ENCODE results near the gene SPRR2F.

SPRR2F gene

DNA sequence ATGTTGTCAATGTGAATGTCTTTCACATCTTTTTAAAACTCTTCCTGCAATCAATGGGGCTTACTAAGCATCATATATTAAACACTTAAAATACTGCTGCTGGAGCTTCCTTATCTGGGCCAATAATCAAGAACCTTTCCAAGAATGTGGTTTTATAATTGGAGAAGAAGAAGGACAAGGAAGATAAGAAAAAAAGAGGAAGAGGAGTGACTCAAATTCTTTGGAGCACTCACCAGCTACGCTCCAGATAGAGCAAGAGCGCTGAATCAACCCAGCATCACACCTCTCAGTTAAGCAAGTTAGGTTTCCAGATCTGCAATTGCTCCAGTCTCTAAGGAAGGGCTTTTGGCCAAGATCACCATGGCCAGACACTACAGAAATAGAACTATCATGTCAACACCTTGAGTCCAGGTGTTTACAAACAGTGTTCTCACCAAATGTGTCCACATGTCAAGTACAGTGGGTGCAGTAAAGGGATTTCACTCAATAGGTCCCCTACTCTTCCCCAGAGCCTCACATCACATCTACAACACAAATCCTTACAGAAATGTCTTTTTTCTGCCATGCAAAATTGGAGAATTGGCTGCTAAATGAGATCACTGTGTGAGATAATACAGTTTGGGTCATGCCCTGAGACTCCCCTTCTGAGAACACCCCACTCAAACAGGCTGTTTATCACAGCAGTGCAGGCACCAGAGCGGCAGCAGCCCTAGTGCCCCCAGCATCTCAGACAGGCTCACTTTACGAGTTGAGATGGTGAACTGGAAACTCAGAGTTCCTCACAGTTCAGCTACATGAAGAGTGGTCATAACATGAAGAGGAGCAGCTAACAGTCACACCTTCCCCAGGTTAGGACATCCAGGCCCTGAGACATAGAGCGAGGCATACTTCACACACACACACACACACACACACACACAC, 40.2 kb downstream of the SPRR2F start:
- no peak for DNase-seq (ENCODE audit: low read depth in 3 of 3, low spot score in 1 of 3)

DNA sequence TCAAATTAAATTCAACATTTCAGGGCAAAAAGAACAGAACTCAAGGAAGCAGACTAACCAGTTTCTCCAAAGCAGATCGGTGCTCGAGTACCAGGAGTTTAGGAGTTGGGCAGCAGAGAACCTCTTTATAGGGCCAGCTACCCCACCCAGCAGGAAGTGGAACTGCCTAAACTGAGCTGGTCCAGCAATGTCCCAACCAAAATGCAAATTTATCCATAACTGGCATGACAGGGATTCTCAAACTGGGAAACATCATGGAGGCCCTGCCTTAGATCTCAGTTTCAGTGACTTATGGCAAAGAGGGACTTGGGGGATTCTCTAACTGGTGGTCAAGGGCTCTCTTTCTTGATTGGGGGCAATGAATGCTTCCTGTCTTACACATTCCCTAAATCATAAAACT, 41.8 kb downstream of the SPRR2F start, which contains the start of gene SPRR2B:
Gene SPRR2B (minus strand): TSS at position 101 of the 400 bp plus-strand sequence. CDS start 772 bp downstream, outside the sequence.
- no peak for DNase-seq (ENCODE audit: low read depth in 3 of 3, low spot score in 1 of 3)

DNA sequence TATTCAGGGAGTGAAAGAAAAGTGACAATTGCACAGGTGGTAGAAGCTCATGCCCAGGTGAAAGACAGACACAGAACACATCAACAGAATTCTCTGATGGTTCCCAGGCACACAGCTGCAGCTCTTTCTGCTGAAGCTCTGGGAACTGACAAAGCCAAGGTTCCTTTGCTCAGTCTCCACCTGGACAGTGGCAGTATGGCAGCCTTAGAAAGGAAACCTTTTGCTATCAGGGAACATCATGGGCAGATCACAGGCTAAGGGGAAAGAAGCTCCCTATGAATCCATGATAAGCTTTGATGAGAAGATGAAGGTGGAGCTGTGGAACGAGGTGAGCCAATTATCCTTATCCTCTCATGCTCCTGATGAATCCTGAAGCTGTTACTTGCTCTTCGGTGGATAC, 43.1 kb downstream of the SPRR2F start:
- DNase-seq (ENCODE audit: low read depth in 3 of 3, low spot score in 1 of 3): no peak

All from stimulated activated CD4-positive, alpha-beta T cell treated with anti-CD3 and anti-CD28 coated beads, TNF-alpha, amount 100 ng/mL, for 1 hour (primary cell).